HEK293T (cell line): ENCODE results near the gene CDH6.

Source experiments
- CTCF ChIA-PET: fragments of 350-600 bp; formaldehyde crosslinking; extraction: SDS; loops from one replicate; lab custom pipeline; 2021; ENCODE audit warnings: antibody characterized with exemption, inconsistent platforms; lab: Yijun Ruan, JAX
- POLR2A ChIA-PET: fragments of 350-600 bp; formaldehyde crosslinking; extraction: SDS; loops from one replicate; lab custom pipeline; 2020; ENCODE audit warnings: antibody characterized with exemption, inconsistent platforms; lab: Yijun Ruan, JAX
- DNase-seq: peaks from one replicate; pipeline ENCODE4 v3.0.0; 2012; ENCODE audit warnings: mixed read lengths; ENCODE audit errors: extremely low spot score
- ARNT ChIP-seq: fragments of 450-650 bp; IDR thresholded peaks from 2 replicates; pipeline ENCODE4 v1.6.1; 2017; ENCODE audit warnings: mild to moderate bottlenecking
- BHLHE40 ChIP-seq: fragments of 450-650 bp; IDR thresholded peaks from 2 replicates; pipeline ENCODE4 v1.6.1; 2016; ENCODE audit warnings: mild to moderate bottlenecking, moderate library complexity, borderline replicate concordance
- CTBP1 ChIP-seq: fragments of 450-650 bp; IDR thresholded peaks from 2 replicates; pipeline ENCODE4 v1.6.1; 2016; ENCODE audit warnings: borderline replicate concordance
- ELF4 ChIP-seq: fragments of 450-650 bp; IDR thresholded peaks from 2 replicates; pipeline ENCODE4 v1.6.1; 2017; ENCODE audit warnings: antibody characterized with exemption
- FOXA1 ChIP-seq: fragments of 450-650 bp; IDR thresholded peaks from 2 replicates; pipeline ENCODE4 v1.6.1; 2016; ENCODE audit warnings: mild to moderate bottlenecking
- FOXK2 ChIP-seq: fragments of 450-650 bp; IDR thresholded peaks from 2 replicates; pipeline ENCODE4 v1.6.1; 2016; ENCODE audit warnings: mild to moderate bottlenecking
- FOXM1 ChIP-seq: fragments of 450-650 bp; IDR thresholded peaks from 2 replicates; pipeline ENCODE4 v1.6.1; 2017; ENCODE audit warnings: mild to moderate bottlenecking, borderline replicate concordance
- HDGF ChIP-seq: fragments of 450-650 bp; IDR thresholded peaks from 2 replicates; pipeline ENCODE4 v1.6.1; 2017; ENCODE audit warnings: antibody characterized with exemption, borderline replicate concordance
- L3MBTL2 ChIP-seq: fragments of 450-650 bp; conservative IDR thresholded peaks from 2 replicates; pipeline ENCODE4 v1.6.1; 2016; ENCODE audit warnings: mild to moderate bottlenecking
- LEF1 ChIP-seq: fragments of 450-650 bp; IDR thresholded peaks from 2 replicates; pipeline ENCODE4 v1.6.1; 2017; ENCODE audit warnings: mild to moderate bottlenecking, borderline replicate concordance
- NFRKB ChIP-seq: fragments of 450-650 bp; IDR thresholded peaks from 2 replicates; pipeline ENCODE4 v1.6.1; 2016; ENCODE audit warnings: mild to moderate bottlenecking, moderate library complexity
- SP1 ChIP-seq: fragments of 450-650 bp; IDR thresholded peaks from 2 replicates; pipeline ENCODE4 v1.6.1; 2017
- SUZ12 ChIP-seq: fragments of 450-650 bp; IDR thresholded peaks from 2 replicates; pipeline ENCODE4 v1.6.1; 2016; ENCODE audit warnings: mild to moderate bottlenecking
- TARDBP ChIP-seq: fragments of 450-650 bp; IDR thresholded peaks from 2 replicates; pipeline ENCODE4 v1.6.1; 2016
- ZNF384 ChIP-seq: fragments of 450-650 bp; IDR thresholded peaks from 2 replicates; pipeline ENCODE4 v1.6.1; 2016
- TF ChIP-seq, protein P1 (sequence below): fragments of 450-650 bp; IDR thresholded peaks from 2 replicates; pipeline ENCODE4 v1.6.1; 2016

The CDH6 gene

DNA sequence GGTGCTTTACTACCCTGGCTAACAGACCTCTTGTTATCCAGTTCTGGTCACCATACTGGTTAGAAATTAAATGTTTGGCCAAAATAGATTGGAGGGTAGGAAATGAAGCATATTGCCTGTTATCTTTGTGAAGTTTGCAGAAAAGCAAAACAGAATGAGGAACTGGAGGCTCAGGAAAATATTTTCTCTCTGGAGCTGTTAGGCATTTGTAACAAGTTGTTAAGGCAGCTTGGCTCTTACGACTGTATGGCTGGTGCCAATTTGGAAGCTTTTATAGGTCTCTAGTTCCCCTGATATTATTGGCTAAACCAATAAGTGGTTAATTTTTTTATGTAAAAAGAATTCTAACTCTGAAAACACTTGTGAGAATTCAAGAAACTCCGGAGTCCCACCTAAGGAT lies 35.8 kb downstream of the CDH6 start:
- CTCF ChIA-PET, result interaction anchor here (0.6 kb wide), 1 partner anchor 952 kb away, joined by 4 read pairs; no protein-coding TSS in a partner anchor
- no peak for DNase-seq
- POLR2A ChIA-PET, result no interaction called here
- TF ChIP-seq ZNF384 (no peak), FOXM1 (no peak)

DNA sequence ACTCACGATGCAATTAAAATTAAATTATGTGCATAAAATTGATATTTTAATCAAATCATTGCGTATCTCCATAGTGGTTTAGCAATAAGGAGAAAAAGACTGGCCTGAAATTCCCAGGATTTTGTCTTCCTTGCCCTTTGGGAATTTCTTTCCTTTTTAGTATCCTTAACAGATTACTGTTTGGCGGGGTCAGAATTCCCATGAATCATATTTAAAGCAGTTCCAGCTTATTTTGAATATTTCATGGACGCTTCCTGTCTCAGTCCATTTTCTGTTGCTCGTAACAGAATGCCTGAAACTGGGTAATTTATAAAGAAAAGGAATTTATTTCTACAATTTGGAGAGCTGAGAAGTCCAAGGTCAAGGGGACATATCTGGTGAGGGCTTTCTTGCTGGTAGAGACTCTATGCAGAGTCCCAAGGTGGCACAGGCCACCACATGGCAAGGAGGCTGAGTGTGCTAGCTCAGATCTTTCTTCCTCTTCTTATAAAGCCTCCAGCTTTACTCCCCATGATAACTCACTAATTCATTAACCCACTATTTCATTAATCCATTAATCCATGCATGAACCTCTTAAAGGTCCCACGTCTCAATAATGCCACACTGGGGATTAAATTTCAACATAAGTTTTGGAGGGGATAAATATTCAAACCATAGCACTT lies 37.8 kb downstream of the CDH6 start:
- DNase-seq, result no peak
- POLR2A ChIA-PET, result no interaction called here
- TF ChIP-seq ARNT, result no peak
- no peak for TF ChIP-seq SUZ12
- TF ChIP-seq FOXK2, result no peak
- CTCF ChIA-PET, result interaction anchor here (1.3 to 1.4 kb wide), 3 partner anchors 14 to 44 kb away, joined by 4 to 6 read pairs (median 5); no protein-coding TSS in a partner anchor

DNA sequence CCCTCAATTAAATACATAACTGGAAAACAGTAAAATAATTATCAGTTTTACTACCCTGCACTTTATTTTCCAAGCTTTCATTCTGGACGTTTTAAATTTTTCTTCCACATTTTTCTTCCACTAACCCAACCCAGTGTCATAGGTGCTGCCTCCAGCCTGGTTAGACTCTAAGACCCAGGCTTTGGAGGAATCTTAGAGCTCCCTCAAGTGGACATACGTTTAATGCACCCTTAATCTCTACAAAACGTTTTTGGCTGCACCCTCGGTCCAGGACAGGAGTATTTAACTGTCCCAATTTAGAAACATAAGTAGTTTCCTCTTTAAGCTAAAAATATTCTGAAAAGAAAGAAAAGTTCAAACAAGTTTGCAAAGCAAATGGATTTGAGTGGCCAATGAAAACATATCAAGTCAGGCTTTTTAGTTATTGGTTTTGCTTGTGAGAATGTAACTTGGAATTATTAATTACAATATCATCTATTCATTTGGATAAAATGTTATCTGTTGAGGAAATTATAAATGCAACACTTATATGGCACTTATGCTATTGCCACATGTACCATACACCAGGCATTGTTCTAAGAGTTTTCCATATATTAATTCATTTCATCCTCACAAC lies 38.9 kb downstream of the CDH6 start:
- TF ChIP-seq NFRKB (no peak), SUZ12 (no peak), HDGF (no peak), FOXK2 (no peak), BHLHE40 (no peak)
- TF ChIP-seq, protein P1, sequence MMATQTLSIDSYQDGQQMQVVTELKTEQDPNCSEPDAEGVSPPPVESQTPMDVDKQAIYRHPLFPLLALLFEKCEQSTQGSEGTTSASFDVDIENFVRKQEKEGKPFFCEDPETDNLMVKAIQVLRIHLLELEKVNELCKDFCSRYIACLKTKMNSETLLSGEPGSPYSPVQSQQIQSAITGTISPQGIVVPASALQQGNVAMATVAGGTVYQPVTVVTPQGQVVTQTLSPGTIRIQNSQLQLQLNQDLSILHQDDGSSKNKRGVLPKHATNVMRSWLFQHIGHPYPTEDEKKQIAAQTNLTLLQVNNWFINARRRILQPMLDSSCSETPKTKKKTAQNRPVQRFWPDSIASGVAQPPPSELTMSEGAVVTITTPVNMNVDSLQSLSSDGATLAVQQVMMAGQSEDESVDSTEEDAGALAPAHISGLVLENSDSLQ, result no peak
- POLR2A ChIA-PET, result no interaction called here
- DNase-seq, result peak; percentile 60
- CTCF ChIA-PET, result interaction anchor here (1.2 to 1.4 kb wide), 6 partner anchors 14 to 46 kb away, joined by 3 to 6 read pairs (median 4); no protein-coding TSS in a partner anchor

DNA sequence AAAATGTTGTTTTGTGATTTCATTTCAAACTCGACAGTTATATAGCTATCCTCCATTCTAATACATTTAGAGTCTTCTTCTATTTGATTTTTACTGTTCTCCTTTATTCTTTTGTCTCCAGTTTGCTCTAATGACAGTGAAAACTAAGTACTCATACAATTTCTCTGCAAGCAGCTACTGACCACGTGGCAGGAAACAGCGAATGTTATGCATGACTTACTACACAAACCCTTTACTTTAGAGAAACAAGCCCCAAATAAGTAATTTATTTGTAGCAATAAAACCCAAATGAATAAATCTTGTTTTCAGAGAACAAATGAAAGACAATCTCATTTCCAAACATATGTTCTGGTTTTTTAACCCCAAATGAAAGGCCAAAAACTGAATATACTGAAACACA lies 41.9 kb downstream of the CDH6 start:
- TF ChIP-seq FOXK2 (no peak), L3MBTL2 (no peak), FOXA1 (no peak), ZNF384 (no peak), SUZ12 (no peak), CTBP1 (no peak), ELF4 (no peak), FOXM1 (no peak), BHLHE40 (no peak), HDGF (no peak), LEF1 (no peak), ARNT (no peak), TARDBP (no peak), NFRKB (no peak), SP1 (no peak)
- TF ChIP-seq, protein P1, result no peak
- ChIA-PET CTCF (no interaction called here), POLR2A (no interaction called here)
- DNase-seq, result no peak

DNA sequence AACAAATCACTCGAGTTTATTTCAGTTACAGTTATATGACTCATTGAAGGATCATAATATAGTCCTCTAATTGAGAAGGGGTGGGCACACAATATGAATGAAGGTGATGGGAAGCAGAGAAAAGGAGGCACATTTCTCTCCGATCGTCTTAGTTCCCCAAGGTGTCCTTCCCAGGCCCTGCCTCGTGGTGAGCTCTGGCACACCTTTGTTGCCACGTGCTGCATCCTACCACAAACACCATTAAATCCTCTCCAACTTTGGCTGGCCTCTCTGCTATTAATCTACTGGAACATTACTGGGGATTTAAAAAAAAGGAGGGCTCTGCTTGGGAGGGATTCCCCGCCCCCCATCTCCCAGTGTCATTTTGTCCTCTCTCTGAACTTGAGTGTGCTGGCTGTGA lies 42.9 kb downstream of the CDH6 start:
- CTCF ChIA-PET, result no interaction called here
- TF ChIP-seq TARDBP (no peak), HDGF (no peak), CTBP1 (no peak), BHLHE40 (no peak)

DNA sequence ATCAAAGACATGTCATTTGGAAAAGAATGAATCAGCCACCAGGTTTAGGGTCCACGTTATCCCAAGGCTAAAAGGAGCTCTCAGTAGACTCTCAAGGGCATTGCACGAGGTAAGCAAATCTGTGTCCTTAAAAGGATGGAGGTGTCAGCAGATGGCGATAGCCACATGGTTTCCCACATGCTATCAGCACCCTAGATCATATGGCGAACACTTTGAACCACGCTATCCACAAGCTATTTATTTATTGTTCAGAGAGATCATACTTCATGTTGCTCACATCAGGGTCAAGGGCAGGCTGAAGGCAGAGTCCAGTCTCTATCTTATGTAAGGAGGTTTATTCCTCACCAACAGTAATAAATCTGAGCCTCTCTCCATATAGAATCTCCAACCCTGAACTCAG lies 43.7 kb downstream of the CDH6 start:
- TF ChIP-seq LEF1 (no peak), CTBP1 (no peak), FOXA1 (no peak), ZNF384 (no peak), NFRKB (no peak), L3MBTL2 (peak; percentile 19; the same call in 1 of the 2 replicates)
- POLR2A ChIA-PET, result no interaction called here
- CTCF ChIA-PET, result interaction anchor here (1.2 kb wide), 2 partner anchors 33 to 41 kb away, joined by 4 to 7 read pairs; no protein-coding TSS in a partner anchor

More for the DNA sequence above, 42.9 kb downstream of the CDH6 start:
- no peak for DNase-seq
- POLR2A ChIA-PET, result no interaction called here

DNA sequence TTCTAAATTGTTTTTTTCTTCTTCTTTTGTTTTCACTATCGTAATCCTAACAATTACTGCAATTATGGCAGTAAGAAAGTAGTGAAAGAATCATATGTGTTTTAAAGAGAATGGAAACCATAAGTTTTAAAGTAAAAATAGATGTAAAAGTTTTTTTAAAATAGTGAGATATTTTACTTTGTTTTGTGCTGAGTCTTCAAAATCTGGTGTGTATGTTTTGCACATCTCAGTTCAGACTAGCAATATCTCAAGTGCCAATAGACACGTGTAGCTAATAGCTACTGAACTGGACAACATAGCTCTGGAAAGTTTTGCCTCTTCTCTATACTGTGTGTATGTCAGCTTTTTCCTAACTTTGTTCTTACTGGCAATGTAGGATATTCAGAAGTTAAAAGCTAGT lies 45.0 kb downstream of the CDH6 start:
- no peak for TF ChIP-seq L3MBTL2
- TF ChIP-seq BHLHE40, result no peak
- TF ChIP-seq NFRKB, result no peak
- no peak for TF ChIP-seq FOXK2
- no peak for TF ChIP-seq SUZ12
- TF ChIP-seq, protein P1, result no peak
- TF ChIP-seq ELF4, result no peak
- no peak for TF ChIP-seq ARNT
- TF ChIP-seq ZNF384, result no peak
- TF ChIP-seq SP1, result no peak
- no peak for TF ChIP-seq CTBP1
- no peak for TF ChIP-seq TARDBP
- TF ChIP-seq FOXM1, result no peak
- TF ChIP-seq FOXA1, result no peak
- ChIA-PET CTCF (interaction anchor here (0.8 to 1.3 kb wide), 2 partner anchors 9 to 31 kb away, joined by 3 to 6 read pairs; no protein-coding TSS in a partner anchor), POLR2A (no interaction called here)
- no peak for DNase-seq

More for the DNA sequence above, 43.7 kb downstream of the CDH6 start:
- DNase-seq, result no peak
